ENCODE measurements around the gene LTB4R2. TPM values are rescaled to one million over a fixed set of nuclear protein-coding genes. Genes with fewer than 3 reads are reported as not detected.
A peak's percentile ranks its signal among the peaks of the same experiment; 100 is the strongest.

LTB4R2 gene
- total RNA-seq, 6 experiments from 2014 or later: 1.8 to 5.8 (median 3.5) TPM

- no peaks in the 10 kb centered on the region for H3K27me3 ChIP-seq
- intact Hi-C loops (cut with DNase I): no loop called here
- no peaks in the 10 kb centered on the region for H3K9me3 ChIP-seq
- H3K36me3 ChIP-seq: no peaks in the 10 kb centered on the region
- TF ChIP-seq POLR2A (IDR thresholded peaks at IDR 0.05): no peak
- TF ChIP-seq CTCF (IDR thresholded peaks at IDR 0.05): no peak
- peak overlapping the region in 1 of 3 donors; percentile 20 for H3K27ac ChIP-seq
- H3K4me1 ChIP-seq: peaks cover 0 to 39% (median 16%) of the 10 kb centered on the region in 4 donors
- peak in 1 of 4 donors; percentile 2 for ATAC-seq
- DNase-seq: peak in 1 of 3 donors; percentile 82
- no peak overlapping the region for H3K4me3 ChIP-seq
- WGBS (ENCODE audit: insufficient coverage, low coverage, low lambda C conversion rate, missing lambda C conversion rate): 44% methylated on average over 5 of the region's 5 CpGs
These were observed 4.6 kb downstream of the LTB4R2 start for GRCh38 chr14:24314377-24315193.

- peak overlapping the region in 1 of 3 donors; percentile 20 for H3K27ac ChIP-seq
These were observed 5.4 kb downstream of the LTB4R2 start for GRCh38 chr14:24315243-24315806.

GRCh38 chr14:24315807-24316596 lies 6.1 kb downstream of the LTB4R2 start:
- Histone ChIP-seq H3K27ac (peak overlapping the region in 1 of 3 donors; percentile 26), H3K9me3 (no peaks in the 10 kb centered on the region), H3K36me3 (no peaks in the 10 kb centered on the region), H3K4me1 (peaks cover 0 to 27% (median 6%) of the 10 kb centered on the region in 4 donors), H3K4me3 (no peak overlapping the region), H3K27me3 (no peaks in the 10 kb centered on the region)
- ATAC-seq: peak; percentile 57 to 71 (median 69)
- WGBS (ENCODE audit: insufficient coverage, low coverage, low lambda C conversion rate, missing lambda C conversion rate): 58% methylated on average over 7 of the region's 70 CpGs
- TF ChIP-seq CTCF (IDR thresholded peaks at IDR 0.05): peak; percentile 13 to 47 (median 32)
- no peak for TF ChIP-seq POLR2A (IDR thresholded peaks at IDR 0.05)
- DNase-seq: peak; percentile 72 to 79 (median 74)
- intact Hi-C loops (cut with DNase I): no loop called here

More at GRCh38 chr14:24315243-24315806, 5.4 kb downstream of the LTB4R2 start:
- Histone ChIP-seq H3K36me3 (no peaks in the 10 kb centered on the region), H3K9me3 (no peaks in the 10 kb centered on the region), H3K27me3 (no peaks in the 10 kb centered on the region), H3K4me1 (peaks cover 0 to 31% (median 9%) of the 10 kb centered on the region in 4 donors), H3K4me3 (no peak overlapping the region)
- whole genome bisulfite sequencing (ENCODE audit: insufficient coverage, low coverage, low lambda C conversion rate, missing lambda C conversion rate): 65% methylated on average over 4 of the region's 10 CpGs
- intact Hi-C loops (cut with DNase I): no loop called here
- ATAC-seq (no peak), DNase-seq (no peak)
- no peak for TF ChIP-seq CTCF (IDR thresholded peaks at IDR 0.05)

- peak overlapping the region in 1 of 3 donors; percentile 26 for H3K27ac ChIP-seq
- TF ChIP-seq CTCF (IDR thresholded peaks at IDR 0.05) (no peak), POLR2A (IDR thresholded peaks at IDR 0.05) (no peak)
- WGBS (ENCODE audit: insufficient coverage, low coverage, low lambda C conversion rate, missing lambda C conversion rate): 77% methylated on average over 12 of the region's 18 CpGs
- intact Hi-C loops (cut with DNase I): no loop called here
- no peaks in the 10 kb centered on the region for H3K36me3 ChIP-seq
- H3K4me3 ChIP-seq: no peak overlapping the region
- ATAC-seq (no peak), DNase-seq (no peak)
- H3K27me3 ChIP-seq: no peaks in the 10 kb centered on the region
- peaks cover 0 to 21% (median 4%) of the 10 kb centered on the region in 4 donors for H3K4me1 ChIP-seq
- H3K9me3 ChIP-seq: no peaks in the 10 kb centered on the region
These were observed 6.6 kb downstream of the LTB4R2 start for GRCh38 chr14:24316597-24316950.

All from right lobe of liver (tissue), 6 donors.